ENCODE data around the gene MCC.

MCC gene

GRCh38 chr5:113302120-113302519 is 186.1 kb downstream of the MCC start:
- no peak for DNase-seq

GRCh38 chr5:113299591-113299990 is 188.7 kb downstream of the MCC start:
- DNase-seq, result no peak

DNA sequence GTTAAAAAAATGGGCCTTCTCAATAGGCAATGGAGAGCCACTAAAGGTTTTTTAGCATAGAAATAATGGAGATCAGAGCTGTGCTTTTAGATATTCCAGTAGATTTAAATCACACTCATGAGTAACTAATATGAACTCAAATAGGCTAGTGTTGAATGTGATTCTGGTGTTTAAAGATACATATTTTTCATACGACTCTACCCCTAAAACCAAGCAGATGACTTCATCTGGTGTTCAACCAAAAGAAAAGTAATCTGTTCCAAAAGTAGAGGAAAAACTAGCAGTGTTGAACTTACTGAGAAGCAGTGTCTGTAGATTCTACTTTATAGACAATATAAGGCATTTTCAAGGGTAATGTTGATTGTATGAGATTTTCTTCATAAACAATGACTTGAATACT is 191.6 kb downstream of the MCC start:
- DNase-seq, result no peak

GRCh38 chr5:113295111-113295539 is 193.1 kb downstream of the MCC start:
- DNase-seq, result no peak

DNA sequence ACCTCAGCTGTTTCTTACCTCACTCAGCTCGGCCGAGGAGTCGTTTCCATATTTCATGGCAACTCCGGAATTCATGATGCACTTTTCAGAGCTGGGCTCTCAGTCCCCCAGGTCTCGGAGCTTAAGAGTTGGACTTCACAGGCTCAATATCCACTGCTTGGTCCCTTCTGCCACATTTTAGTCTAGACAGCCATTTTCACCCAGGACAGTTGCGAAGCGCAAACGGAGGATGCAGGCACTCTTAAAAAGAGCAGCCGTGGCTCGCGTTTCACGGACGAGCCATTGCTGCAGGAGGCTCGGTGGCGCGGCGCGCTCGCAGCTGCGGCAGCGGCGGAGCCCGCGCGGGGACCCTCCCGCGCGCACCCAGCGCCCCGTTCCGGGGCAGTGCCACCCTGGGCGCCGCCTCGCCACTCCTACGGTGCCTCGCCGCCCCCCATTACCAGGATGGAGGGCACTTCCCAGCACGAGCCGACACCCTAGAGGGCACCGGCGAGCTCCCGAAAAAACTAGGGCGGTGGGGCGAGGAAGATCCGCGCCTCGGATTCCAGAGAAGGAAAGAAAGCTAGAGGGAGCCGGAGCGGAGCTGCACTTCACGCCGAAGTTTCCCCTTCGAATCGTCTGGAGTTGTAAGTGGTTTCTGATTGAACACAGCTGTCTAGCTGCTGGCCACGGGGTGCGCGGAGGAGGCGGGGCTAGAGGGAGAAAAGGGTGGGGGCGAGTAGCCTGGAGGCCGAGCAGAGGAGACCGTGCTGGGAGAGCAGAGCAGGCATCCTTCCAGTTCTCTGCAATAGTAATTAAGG is 193.7 kb downstream of the MCC start:
- peak; percentile 61 to 83 for DNase-seq

DNA sequence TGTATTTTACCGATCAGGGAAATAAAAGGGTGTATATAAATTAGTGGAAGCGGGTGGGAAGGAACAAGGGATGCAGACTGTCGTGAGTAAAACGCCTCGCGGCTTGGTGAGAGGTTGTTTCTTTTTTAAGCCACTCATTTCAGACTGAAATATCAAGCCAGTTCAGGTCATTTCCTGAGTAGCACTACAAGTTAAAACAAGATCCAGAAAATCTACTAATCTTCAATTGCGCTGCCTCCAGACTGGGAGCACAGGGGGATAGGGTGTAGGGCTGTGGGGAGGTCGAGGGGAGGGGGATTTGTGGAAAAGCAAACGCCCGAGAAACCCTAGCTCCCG is 194.3 kb downstream of the MCC start:
- no peak for DNase-seq

GRCh38 chr5:113293068-113293974 is 194.9 kb downstream of the MCC start:
- no peak for DNase-seq

- DNase-seq, result no peak
Measured at GRCh38 chr5:113292462-113292861, 195.8 kb downstream of the MCC start.

DNA sequence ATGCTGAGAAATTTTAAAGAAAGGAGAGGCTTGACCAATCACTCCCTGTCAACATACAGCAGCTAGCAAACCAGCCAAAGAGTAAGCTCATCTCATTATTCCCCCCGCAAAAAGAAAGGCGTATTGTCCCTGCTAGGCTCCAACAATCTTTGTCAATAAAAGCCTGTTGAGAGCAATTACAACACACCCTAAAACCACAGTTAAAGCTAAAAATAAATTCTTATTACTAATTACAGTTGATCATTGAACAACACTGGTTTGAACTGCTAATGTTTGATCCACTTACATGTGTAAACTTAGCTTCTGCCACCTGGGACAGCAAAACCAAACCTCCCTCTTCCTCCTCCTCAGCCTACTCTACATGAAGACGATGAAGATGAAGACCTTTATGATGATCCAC is 204.7 kb downstream of the MCC start:
- DNase-seq, result no peak

DNA sequence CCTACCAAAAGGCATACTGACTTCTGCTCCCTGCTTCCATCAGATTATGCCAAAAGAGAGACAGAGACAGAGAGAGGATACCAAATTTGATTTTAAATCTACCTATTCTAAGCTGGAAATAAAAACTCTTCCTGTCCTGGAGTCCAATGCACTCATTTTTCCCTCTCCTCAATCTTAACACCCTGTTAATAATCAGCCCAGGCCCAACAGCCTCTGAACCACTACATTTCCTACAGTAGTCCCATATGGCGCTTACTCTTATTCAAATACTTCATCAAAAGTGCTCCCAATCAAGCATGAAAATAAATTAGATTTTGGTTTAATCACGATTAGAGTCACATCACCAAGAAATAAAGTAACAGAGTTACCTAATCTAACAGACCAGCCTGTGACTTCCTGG is 205.8 kb downstream of the MCC start:
- no peak for DNase-seq

GRCh38 chr5:113281194-113281593 is 207.1 kb downstream of the MCC start:
- DNase-seq, result no peak

DNA sequence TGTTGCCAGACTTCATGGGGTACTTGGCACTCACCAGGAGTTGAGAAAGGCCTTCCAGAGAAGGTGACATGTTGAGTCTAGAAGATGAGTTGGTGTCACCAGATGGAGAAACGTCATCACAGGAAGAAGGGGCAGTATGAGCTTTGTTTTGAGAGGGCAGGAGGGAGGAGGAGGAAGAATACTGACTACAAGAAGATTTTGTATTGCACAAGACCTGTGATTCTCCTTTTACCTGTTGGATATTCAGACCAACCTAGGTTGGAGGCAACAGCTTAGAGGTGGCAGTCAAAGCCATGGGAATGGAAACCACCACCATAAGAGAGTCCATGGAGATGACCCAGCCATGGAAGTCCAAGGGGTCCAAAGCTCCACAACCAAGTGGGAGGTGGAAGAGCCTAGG is 207.7 kb downstream of the MCC start:
- no peak for DNase-seq

- DNase-seq, result no peak
Measured at GRCh38 chr5:113278976-113279375, 209.3 kb downstream of the MCC start.

DNA sequence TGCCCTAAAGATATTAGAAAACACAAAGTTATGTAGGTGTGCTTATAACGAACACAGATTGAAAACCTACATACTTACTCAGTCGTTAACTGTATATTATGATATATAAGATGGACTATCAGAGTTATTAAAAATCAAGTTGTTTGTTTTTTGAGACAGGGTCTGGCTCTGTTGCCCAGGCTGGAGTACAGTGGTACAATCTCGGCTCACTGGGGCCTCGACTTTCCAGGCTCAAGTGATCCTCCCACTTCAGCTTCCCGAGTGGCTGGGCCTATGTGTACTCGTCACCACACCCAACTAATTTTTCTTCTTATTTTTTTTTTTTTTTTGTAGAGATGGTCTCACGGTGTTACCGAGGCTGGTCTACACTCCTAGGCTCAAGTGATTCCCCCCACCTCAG is 211.8 kb downstream of the MCC start:
- no peak for DNase-seq

DNA sequence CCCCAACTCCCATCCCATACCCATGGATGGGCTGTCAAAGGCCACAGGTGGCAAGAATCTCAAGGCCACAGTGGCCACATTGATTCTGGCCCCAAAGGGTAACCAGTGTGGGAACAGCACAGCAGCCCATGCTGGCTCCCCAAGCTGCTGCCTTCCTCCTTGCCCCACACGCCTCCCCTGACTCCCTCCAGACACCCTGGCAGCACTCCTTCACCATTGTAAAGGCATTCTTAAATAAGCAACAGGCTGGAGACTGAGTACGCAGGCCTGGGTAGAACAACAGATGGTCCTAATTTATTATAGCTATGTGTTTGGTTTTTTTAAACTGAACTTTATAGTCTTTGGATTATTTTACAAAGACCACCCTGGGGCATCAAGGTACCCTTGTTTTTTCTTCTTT is 212.3 kb downstream of the MCC start:
- DNase-seq, result no peak

DNA sequence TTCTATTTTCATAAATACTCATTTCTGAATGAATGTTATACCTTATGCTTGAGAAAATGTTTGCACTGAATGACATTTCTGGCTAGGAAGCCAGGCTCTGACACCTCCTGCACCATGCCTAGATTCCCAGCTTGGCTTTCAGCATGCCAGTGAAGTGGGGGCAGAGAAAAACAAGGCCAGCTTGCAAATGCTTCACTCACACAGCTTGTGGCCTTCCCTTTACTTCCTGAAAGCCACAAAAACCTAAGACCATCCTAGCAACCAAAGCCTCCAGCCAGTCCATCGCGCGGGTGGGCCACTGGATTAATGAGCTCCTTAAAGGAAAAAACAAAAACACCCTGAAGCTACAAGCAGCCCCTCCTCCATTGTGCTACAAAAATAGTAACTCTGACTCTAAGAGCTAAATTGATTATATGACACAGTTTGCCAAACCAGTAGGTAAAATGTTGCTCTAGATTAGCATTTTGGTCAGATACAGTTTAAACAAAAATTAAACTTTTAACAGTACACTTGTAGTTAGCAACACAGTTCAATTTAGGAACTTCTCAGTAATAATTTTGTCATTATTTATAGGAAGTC is 213.3 kb downstream of the MCC start:
- DNase-seq, result no peak

- DNase-seq, result no peak
Measured at GRCh38 chr5:113273948-113274347, 214.3 kb downstream of the MCC start.

- DNase-seq, result no peak
Measured at GRCh38 chr5:113271745-113272454, 216.4 kb downstream of the MCC start.

GRCh38 chr5:113271015-113271414 is 217.2 kb downstream of the MCC start:
- DNase-seq, result no peak

GRCh38 chr5:113270086-113270485 is 218.2 kb downstream of the MCC start:
- DNase-seq, result no peak

DNA sequence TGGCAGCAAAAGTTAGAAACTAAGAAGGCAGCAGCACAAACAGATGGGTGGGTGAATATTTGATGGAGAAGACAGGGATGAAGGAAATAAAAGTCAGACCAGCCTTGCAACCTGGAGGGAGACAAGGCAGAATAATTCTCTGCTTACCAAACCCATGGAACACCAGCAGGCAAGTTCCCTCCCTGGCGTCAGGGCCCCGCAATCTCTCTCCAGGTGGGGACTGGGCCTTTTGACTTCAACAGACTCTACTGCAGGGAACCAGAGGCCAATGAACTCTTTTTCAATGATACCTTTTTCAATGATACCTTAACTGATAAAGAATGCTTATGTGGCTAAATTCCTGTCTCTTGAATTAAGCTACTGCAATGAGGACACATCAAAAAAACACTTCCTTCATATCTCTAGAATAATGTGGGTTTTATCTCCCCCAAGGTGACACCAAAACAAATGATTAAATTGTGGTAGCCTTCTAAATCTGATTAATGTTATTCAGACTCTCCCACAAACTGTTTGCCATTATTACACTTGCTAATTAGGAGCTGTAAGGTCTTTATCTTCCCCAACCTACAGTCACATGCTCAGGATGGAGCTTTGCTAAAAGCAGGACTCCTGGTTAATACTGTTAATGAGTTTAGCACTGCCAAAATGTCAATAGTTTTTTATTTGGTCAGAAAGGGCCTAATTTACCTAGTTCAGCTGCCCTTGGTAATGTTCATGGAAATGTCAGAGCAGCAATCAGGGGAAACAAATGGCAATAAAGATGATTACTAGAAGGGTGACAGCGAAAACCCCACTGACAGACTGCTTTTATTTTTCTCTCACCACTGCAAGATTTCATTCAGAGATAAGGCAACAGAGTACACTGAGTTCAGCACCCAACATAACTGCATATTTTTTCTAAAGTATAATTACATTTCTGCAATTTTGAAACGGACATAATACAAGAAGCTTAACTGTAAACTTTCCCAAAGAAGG is 218.9 kb downstream of the MCC start:
- DNase-seq, result no peak

GRCh38 chr5:113268232-113268631 is 220.0 kb downstream of the MCC start:
- DNase-seq, result no peak
